Suprapubic skin (tissue), 3 donors: ENCODE results near the gene CYFIP2.

Experiments used
- EP300 ChIP-seq: sonication (generic); formaldehyde crosslinking; IDR thresholded peaks from one replicate; pipeline ENCODE4 v1.6.1; 2017; ENCODE audit warnings: antibody characterized with exemption
- POLR2A ChIP-seq, 2 donors: fragments of 450-650 bp; IDR thresholded peaks; one replicate each; pipeline ENCODE4 v1.6.1; 2017; ENCODE audit warnings: antibody characterized with exemption in 2 of 2, mild to moderate bottlenecking in 2 of 2, moderate library complexity in 2 of 2
- TF ChIP-seq, protein P1 (sequence below), 2 donors: fragments of 200-600 bp in 1 of 2; fragments of 450-650 bp in 1 of 2; sonication (generic) in 1 of 2; IDR thresholded peaks; one replicate each; pipeline ENCODE4 v1.5.1; 2016 to 2019; ENCODE audit warnings: antibody characterized with exemption in 2 of 2, mild to moderate bottlenecking in 1 of 2, moderate library complexity in 1 of 2

- TF ChIP-seq, protein P1, sequence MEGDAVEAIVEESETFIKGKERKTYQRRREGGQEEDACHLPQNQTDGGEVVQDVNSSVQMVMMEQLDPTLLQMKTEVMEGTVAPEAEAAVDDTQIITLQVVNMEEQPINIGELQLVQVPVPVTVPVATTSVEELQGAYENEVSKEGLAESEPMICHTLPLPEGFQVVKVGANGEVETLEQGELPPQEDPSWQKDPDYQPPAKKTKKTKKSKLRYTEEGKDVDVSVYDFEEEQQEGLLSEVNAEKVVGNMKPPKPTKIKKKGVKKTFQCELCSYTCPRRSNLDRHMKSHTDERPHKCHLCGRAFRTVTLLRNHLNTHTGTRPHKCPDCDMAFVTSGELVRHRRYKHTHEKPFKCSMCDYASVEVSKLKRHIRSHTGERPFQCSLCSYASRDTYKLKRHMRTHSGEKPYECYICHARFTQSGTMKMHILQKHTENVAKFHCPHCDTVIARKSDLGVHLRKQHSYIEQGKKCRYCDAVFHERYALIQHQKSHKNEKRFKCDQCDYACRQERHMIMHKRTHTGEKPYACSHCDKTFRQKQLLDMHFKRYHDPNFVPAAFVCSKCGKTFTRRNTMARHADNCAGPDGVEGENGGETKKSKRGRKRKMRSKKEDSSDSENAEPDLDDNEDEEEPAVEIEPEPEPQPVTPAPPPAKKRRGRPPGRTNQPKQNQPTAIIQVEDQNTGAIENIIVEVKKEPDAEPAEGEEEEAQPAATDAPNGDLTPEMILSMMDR (IDR thresholded peaks at IDR 0.05): no peak
- TF ChIP-seq POLR2A (IDR thresholded peaks at IDR 0.05) (no peak), EP300 (no peak)
These were observed 123.2 kb downstream of the CYFIP2 start for GRCh38 chr5:157389103-157389502.
